DMS153 treated with DMSO at 0.1 percent for 48 hours (cell line): ENCODE results near the gene TMEM120B.
"Not testable (repeated sequence)": the region's sequence is repeated elsewhere in the genome, so short reads cannot be mapped to it uniquely, and the experiment has no call there.

Experiments
- DNase-seq: peaks from one replicate; lab custom pipeline; 2025; ENCODE audit not compliant: unreplicated experiment; lab: John Stamatoyannopoulos, UW

The TMEM120B gene

DNA sequence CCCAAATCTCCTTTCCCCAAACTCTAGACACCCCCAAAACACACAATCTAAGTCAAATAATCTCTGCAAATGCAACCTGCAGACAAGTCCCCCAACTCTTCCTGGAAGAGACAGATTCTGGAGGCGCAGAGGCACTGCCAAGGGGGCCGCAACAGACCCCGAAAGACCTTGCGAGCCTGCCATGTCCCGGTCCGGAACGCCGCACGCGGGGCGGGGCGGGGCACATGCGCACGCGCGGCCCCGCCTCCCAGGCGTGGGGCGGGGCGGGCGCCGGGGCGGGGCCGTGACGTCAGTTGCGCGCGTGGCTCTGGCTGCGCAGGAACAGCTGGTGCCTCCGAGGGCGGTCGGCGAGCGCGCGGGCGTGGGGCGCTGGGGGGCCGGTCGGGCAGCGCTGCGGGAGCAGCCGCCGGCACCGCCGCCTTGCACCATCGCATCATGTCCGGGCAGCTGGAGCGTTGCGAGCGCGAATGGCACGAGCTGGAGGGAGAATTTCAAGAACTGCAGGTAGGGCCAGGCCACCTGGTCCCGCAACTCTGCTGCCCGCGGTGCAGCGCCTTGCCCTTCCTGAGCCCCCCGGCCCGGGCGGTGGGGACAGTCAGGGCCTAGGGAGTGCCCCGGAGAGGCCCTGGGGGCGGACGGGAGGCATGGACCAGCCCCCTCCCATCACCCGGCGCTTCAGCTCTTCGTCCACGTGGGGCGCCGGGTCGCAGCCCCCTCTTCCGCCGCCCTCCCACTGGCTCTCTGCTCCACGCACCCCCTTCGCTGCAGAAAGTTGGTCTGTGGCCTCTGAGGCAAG, at the start of gene TMEM120B:
TSS of gene TMEM120B (plus strand) at position 292 of the 796 bp plus-strand sequence. CDS start at position 436, 144 bp downstream.
- peak; percentile 17 for DNase-seq

DNA sequence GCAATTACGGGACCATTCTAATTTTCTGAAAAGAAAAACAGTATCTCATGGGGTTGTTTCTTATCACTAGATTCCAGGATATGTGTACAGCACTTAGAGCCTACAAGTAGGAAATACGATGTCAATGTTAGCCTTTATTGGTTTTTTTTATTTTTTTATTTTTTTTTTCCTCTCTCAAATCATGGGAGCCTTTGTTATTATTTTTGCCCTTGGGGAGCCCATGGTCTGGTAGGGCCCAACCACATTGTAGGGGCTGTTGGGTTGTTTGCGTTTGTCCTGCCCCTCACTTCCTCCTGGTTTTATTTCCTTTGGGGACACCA, 49.0 kb upstream of the TMEM120B start:
- no peak for DNase-seq

DNA sequence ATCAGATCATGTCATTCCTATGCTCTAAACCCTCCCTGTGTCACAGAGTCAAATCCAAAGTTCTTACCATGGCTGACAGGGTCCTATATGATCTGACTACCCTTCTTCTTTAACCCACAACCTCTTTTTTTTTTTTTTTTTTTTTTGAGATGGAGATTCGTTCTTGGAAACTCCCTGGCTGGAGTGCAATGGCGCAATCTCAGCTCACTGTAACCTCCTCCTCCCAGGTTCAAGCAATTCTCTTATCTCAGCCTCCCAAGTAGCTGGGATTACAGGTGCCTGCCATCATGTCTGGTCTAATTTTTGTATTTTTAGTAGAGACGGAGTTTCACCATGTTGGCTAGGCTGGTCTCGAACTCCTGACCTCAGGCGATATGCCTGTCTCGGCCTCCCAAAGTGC, 45.7 kb upstream of the TMEM120B start:
- DNase-seq = not testable (repeated sequence)

DNA sequence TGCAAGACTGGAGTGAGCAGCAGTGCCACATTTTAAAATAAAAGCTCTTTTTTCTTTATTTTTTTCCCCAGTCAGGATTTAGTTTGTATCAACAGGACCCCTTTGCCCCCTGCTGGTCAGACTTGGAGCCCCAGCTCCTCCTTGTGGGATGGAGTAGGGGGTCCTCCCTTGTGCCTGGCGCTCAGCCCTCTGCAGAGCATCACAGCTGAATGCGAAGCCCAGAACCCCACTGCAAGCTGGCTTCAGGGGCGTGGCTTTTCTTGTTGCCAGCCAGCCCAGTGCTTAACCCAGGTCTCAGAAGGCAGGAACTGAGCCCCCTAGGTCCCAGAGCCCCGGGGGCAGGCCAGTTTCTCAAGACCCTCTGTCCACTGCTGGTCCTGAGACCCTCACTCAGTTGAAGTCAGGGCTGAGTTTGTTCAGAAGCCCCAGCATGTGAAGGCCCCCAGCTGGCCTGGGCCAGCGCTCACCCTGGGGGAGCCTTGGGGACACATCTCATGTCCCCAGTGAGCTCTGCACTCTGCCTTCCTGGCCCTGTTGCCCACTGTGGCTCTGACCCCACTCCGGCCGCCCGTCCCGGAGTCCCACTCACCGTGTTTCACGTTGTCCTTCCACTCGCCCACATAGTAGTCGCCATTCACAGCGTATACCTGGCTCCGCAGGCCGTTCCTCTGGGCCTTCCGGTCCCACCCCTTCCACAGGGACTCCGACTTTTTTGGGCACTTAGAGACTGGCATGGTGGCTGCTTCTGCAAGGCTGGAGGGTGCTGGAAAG, 43.6 kb upstream of the TMEM120B start:
- no peak for DNase-seq

DNA sequence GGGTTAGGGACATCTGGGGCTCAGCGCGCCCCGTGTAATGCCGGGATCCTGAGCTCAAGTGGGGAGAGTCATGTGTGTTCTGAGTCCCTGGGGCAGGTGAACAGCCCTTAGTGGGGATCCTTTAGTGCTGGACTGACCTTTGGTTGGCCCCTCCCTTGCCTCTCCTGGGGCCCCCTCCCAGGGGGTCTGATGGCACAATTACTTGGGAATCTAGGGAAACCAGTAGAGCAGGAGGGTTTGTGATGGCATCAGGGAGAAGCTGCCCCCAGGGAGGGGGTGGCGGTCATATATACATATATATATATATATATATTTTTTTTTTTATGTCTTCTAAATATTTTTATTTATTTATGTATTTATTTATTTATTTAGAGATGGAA, 43.0 kb upstream of the TMEM120B start, which contains the start of gene MORN3:
TSS of gene MORN3 (minus strand) at position 134 of the 380 bp plus-strand sequence. CDS start 171 bp downstream, outside the sequence.
- no peak for DNase-seq

DNA sequence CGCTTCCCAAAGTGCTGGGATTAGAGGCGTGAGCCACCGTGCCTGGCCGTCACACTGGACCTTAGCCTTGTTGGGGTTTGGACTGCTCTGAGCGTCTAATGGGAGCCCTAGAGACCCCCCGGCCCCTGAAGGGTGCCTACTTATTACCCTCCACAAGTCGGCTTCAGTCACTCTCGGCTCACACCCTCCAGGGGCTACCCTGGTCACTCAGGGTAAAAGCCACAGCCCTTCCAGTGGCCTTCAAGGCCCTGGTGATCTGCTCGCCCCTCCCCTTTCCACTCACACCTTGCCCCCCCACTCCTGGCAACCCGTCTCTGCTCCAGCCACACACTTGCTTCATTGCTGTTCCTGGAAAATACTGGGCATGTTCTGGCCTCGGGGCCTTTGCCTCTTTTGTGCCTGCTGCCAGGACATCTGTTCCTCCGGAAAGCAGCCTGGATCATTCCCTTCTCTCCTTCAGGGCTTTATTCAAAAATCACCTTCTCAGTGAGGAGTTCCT, 39.5 kb upstream of the TMEM120B start:
- DNase-seq = peak; percentile 23

DNA sequence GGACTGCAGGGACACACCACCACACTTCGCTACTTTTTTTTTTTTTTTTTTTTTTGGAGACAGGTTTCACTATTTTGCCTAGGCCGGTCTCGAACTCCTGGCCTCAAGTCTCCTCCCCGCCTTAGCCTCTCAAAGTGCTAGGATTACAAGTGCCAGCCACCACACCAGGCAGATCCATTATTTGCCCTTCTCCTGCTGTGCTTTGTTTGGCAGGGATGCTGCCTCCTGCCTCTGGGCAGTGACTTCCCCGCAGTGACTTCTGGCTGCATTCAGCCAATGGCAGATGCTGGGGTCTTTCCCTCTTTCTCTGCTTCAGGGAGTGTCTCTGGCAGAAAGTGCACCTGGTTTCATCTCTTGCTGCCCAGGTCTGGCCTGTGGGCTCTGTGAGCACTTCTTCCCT, 36.4 kb upstream of the TMEM120B start:
- DNase-seq = no peak

DNA sequence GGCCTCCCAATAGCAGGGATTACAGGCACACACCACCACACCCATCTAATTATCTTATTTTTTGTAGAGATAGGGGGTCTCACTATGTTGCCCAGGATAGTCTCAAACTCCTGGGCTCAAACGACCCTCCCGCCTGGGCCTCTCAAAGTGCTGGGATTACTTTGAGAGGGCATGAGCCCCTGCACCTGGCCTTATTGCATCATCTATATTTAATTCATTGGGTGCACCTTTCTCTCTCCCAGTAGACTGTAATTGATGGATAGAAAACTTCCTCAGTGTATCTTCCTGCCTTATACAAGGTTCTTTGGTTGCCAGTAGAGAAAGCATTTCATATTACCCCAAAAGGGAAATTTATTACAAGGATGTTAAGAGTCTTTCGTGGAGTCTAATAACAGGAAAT, 34.2 kb upstream of the TMEM120B start:
- DNase-seq = no peak

DNA sequence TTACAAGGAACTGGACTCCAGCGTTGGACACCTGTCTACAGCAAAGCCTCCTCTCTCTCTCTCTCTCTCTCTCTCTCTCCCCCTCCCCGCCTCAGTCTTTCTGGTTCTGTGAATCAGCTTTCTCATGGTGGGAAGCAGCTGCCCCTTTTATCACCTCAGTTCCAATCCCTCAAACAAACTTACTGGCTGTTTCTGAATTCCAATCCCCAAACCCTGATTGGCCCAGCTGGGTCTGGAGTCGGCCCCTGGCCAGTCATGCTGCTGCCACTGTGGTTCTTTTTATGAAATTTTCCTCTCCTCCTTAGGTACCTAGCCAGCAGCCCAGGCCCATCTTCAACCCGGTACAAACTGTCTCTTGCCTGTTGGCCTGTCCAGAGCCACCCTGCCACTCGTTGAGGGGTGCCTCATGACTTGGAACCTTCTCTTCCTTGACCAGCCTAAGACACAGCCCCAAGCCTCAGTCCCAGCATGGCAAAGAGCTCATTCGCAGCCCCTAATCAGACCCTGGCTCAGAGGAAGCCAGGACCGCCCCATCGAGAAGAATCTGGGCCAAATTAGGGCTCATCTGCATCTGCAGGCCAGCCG, 33.7 kb upstream of the TMEM120B start:
- DNase-seq = no peak

DNA sequence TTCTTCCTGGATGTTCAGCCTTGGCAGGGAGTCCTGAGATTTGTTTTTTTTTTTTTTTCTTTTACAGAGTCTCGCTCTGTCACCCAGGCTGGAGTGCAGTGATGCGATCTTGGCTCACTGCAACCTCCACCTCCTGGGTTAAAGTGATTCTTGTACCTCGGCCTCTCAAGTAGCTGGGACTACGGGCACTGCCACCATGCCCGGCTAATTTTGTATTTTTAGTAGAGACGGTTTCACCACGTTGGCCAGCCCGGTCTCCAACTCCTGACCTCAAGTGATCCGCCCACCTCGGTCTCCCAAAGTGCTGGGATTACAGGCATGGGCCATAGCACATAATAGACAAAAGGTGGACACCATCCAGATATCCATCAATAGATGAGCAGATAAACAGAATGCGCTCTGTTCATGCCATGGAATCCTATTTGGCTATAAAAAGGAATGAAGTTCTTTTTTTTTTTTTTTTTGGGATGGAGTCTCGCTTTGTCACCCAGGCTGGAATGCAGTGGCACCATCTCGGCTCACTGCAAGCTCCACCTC, 32.8 kb upstream of the TMEM120B start:
- DNase-seq = not testable (repeated sequence)

DNA sequence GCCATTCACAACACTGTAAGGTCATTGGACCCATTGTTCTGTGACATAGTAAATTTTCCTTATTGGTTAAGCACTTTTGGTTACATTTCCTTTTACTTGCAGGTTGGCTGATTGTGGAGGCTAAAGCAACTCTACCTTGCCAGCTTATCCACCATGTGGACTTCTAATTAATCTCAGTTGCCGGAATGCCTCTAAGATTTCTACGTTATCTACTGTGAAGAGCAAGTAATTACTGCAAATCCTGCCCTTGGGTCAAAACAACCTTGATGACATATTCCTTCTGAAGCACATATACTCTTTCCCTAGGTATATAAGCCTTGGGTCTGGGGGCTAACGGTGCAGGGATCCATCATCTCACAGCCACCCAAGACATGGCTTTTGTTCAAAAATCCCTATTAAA, 23.6 kb upstream of the TMEM120B start:
- DNase-seq = no peak

DNA sequence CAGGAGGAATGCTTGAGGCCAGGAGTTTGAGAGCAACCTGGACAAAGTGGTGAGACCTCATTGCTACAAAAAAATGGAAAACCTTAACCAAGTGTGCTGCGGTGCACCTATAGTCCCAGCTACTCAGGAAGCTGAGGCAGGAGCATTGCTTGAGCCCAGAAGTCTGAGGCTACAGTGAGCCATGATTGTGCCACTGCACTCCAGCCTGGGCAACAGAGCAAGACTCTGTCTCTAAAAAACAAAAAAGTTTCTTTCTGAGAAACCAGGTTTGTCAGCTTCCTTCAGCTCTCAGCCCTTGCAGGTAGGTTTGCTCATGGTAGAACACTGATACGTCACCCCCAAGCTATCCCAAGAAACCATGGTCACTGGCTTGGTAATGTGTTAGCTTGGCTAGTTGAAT, 23.1 kb upstream of the TMEM120B start:
- no peak for DNase-seq

DNA sequence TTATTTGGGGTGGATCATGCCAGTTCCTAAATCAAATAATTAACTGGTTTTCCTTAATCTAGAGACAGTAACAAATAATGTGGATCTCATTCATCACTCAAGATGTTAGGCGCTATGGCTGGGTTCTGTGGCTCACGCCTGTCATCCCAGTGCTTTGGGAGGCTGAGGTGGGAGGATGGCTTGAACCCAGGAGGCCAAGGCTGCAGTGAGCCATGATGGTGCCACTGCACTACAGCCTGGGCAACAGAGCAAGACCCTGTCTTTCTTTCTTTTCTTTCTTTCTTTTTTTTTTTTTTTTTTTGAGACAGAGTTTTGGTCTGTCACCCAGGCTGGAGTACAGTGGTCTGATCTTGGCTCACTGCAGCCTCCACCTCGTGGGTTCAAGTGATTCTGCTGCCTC, 19.8 kb upstream of the TMEM120B start:
- not testable (repeated sequence) for DNase-seq

DNA sequence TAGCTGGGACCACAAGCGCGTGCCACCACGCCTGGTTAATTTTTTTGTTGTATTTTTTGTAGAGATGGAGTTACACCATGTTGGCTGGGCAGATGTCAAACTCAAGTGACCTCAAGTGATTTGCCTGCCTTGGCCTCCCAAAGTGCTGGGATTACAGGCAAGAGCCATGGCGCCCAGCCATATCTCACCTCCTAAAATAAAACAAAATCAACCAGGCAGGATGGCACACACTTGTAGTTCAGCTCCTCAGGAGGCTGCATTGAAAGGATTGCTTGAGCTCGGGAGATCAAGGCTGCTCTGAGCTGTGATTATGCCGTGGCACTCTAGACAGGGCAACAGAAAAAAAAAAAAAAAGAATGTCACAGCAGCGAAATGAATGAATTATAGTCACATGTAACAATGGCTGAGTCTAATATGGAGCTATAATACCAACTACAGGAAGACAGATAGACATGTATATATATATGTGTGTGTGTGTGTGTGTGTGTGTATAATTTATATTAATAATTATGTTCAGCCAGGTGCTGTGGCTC, 19.3 kb upstream of the TMEM120B start:
- DNase-seq = no peak

DNA sequence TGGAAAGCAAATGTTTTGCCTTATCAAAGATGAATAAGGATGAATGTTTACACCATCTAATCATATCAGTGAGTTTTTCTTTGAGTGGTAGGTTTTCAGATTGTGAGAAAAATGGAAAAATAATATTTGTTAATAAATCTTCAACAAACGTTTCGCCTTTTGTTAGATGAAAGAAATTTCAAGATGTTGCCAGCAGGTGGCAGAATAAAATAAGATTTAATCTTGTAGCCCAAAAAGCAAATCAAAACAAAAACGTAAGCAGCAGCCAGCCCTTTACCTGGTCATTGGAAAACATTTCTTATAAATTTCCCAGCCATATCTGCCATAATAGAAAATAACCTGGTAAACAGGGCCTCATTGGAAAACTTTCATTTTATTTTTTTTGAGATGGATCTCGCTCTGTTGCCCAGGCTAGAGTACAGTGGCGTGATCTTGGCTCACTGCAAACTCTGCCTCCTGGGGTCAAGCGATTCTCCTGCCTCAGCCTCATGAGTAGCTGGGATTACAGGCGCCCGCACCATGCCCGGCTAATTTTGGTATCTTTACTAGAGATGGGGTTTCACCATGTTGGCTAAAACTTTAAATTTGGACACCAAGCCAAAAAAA, 15.4 kb upstream of the TMEM120B start:
- DNase-seq = peak; percentile 34

DNA sequence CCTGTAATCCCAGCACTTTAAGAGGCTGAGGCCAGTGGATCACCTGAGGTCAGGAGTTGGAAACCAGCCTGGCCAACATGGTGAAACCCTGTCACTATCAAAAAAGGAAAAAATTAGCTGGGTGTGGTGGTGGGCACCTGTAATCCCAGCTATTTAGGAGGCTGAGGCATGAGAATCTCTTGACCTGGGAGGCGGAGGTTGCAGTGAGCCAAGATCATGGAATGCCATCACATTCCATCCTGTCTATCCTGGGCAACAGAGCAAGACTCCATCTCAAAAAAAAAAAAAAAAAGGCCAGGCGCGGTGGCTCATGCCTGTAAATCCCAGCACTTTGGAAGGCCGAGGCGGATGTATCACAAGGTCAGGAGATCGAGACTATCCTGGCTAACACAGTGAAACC, 14.7 kb upstream of the TMEM120B start:
- not testable (repeated sequence) for DNase-seq

DNA sequence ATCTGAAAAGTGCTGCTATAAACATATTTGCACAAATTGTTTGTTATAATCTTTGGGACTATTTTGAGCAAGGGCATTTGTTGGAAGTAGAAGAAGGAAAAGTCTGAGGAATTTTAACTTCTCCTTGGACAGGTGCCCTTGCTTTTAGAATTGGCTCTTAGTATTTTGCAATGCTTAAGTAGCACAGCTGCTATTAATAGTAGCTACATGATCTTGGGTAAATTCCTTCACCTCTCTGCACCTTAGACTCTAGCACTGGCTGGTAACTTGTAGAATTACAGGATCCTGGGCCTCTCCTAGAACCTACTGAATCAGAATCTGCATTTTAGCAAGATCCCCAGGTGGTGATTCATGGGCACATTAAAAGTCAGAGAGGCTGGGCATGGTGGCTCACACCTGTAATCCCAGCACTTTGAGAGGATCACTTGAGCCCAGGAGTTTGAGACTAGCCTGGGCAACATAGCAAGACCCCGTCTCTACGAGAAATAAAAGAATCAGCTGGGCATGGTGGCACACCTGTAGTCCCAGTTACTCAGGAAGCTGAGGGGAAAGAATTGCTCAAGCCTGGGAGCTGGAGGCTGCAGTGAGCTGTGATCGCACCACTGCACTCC, 10.8 kb upstream of the TMEM120B start:
- no peak for DNase-seq

DNA sequence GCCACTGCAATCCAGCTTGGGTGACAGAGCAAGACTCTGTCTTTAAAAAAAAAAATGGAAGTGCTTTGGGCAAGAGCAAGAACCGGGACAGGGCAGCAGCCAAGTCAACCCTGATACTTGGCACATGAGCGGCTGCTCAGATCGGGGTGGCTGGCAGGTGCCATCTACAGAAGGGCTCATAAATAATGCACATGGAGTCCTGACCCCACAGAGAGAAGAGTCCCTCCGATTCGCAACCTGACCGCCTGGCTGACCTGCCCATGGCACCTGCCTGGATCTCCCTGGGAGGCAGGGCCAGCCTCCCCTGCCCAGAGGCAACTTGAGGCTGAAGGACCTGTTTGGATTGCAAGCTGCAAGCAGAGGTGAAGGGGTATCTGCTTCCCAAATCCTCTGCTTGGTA, 9.6 kb upstream of the TMEM120B start:
- DNase-seq = no peak

DNA sequence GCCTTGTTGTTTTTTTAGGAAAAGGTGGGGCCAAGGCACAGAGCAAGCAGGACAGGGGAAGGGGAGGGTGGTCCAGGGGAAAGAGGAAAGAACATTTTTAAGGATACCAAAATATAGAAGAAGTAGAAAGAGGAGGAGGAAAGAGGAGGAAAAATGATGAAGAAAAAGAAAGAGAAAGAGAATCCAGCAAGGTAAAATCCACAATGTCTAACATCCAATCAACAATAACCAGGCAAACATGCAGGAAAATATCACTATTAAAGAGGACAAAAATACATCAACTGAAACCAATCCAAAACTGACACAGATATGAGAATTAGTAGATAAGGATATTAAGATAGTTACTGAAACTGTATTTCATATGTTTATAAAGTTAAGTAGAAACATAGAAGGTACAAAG, 7.0 kb upstream of the TMEM120B start:
- DNase-seq = no peak

DNA sequence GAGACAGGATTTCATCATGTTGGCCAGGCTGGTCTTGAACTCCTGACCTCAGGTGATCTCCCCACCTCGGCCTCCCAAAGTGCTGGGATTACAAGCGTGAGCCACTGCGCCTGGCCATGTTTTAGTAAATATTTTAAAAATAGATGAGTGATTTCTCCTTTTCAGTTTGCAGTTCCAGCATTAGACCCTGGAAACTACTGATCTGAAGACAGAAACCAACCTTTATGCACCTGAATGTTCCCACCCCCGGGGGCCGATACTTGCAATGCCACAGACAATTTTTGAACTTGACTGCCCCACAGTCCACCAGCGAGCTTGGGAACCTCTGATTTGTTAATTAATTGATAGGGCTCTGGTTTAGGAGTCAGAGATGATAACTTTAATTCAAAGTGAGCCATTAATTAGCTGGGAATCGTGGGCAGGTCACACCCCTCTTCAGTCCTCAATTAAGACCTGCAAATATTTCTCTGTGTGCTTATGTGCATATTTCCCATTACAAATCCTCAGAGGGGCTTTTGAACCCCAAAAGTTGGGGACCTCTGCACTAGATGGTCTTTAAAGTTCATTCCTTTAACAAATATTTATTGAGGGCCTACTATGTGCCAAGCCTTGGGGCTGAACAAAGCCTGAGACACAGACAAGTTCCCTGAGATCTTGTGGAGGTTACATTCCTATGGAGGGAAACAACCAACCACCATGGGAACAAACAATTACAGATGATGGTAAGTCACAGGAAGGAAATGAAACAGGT, 4.1 kb upstream of the TMEM120B start:
- no peak for DNase-seq
